ENCODE measurements around the gene C14orf119.

Gene C14orf119

GRCh38 chr14:23076785-23077408 is 18.4 kb upstream of the C14orf119 start:
- Histone ChIP-seq H3K4me1 (ENCODE audit: control insufficient read depth, insufficient read depth, low read length) (peaks cover 10% of the 10 kb centered on the region), H3K9me3 (ENCODE audit: control insufficient read depth, insufficient read depth, low read length) (no peaks in the 10 kb centered on the region), H3K27me3 (ENCODE audit: control insufficient read depth, insufficient read depth, low read length) (no peaks in the 10 kb centered on the region), H3K9ac (ENCODE audit: low read depth, low read length) (no peak overlapping the region), H3K36me3 (ENCODE audit: control insufficient read depth, insufficient read depth, low read length) (peaks cover 90% of the 10 kb centered on the region), H3K27ac (ENCODE audit: low read depth, low read length) (no peak overlapping the region), H3K4me3 (ENCODE audit: low read depth, low read length) (no peak overlapping the region)

GRCh38 chr14:23077962-23078361 is 17.3 kb upstream of the C14orf119 start:
- Histone ChIP-seq H3K9ac (ENCODE audit: low read depth, low read length) (no peak overlapping the region), H3K9me3 (ENCODE audit: control insufficient read depth, insufficient read depth, low read length) (no peaks in the 10 kb centered on the region), H3K36me3 (ENCODE audit: control insufficient read depth, insufficient read depth, low read length) (peaks cover 91% of the 10 kb centered on the region), H3K27ac (ENCODE audit: low read depth, low read length) (no peak overlapping the region), H3K4me3 (ENCODE audit: low read depth, low read length) (no peak overlapping the region), H3K4me1 (ENCODE audit: control insufficient read depth, insufficient read depth, low read length) (0 out of 2 replicates have a peak, but pooled peaks cover under 1% of the 10 kb centered on the region), H3K27me3 (ENCODE audit: control insufficient read depth, insufficient read depth, low read length) (no peaks in the 10 kb centered on the region)

GRCh38 chr14:23078692-23079116 is 16.6 kb upstream of the C14orf119 start:
- Histone ChIP-seq H3K36me3 (ENCODE audit: control insufficient read depth, insufficient read depth, low read length) (peaks cover 96% of the 10 kb centered on the region), H3K4me3 (ENCODE audit: low read depth, low read length) (no peak overlapping the region), H3K9me3 (ENCODE audit: control insufficient read depth, insufficient read depth, low read length) (no peaks in the 10 kb centered on the region), H3K27ac (ENCODE audit: low read depth, low read length) (no peak overlapping the region), H3K27me3 (ENCODE audit: control insufficient read depth, insufficient read depth, low read length) (no peaks in the 10 kb centered on the region), H3K9ac (ENCODE audit: low read depth, low read length) (no peak overlapping the region), H3K4me1 (ENCODE audit: control insufficient read depth, insufficient read depth, low read length) (no peaks in the 10 kb centered on the region)

- H3K4me1 ChIP-seq (ENCODE audit: control insufficient read depth, insufficient read depth, low read length), result no peaks in the 10 kb centered on the region
- no peaks in the 10 kb centered on the region for H3K27me3 ChIP-seq (ENCODE audit: control insufficient read depth, insufficient read depth, low read length)
- no peak overlapping the region for H3K9ac ChIP-seq (ENCODE audit: low read depth, low read length)
- peaks cover 97% of the 10 kb centered on the region for H3K36me3 ChIP-seq (ENCODE audit: control insufficient read depth, insufficient read depth, low read length)
- no peak overlapping the region for H3K4me3 ChIP-seq (ENCODE audit: low read depth, low read length)
- no peak overlapping the region for H3K27ac ChIP-seq (ENCODE audit: low read depth, low read length)
- H3K9me3 ChIP-seq (ENCODE audit: control insufficient read depth, insufficient read depth, low read length), result no peaks in the 10 kb centered on the region
Measured at GRCh38 chr14:23079716-23080115, 15.6 kb upstream of the C14orf119 start.

- Histone ChIP-seq H3K9me3 (ENCODE audit: control insufficient read depth, insufficient read depth, low read length) (no peaks in the 10 kb centered on the region), H3K9ac (ENCODE audit: low read depth, low read length) (no peak overlapping the region), H3K27ac (ENCODE audit: low read depth, low read length) (no peak overlapping the region), H3K4me3 (ENCODE audit: low read depth, low read length) (no peak overlapping the region), H3K4me1 (ENCODE audit: control insufficient read depth, insufficient read depth, low read length) (no peaks in the 10 kb centered on the region), H3K27me3 (ENCODE audit: control insufficient read depth, insufficient read depth, low read length) (no peaks in the 10 kb centered on the region), H3K36me3 (ENCODE audit: control insufficient read depth, insufficient read depth, low read length) (peaks cover 97% of the 10 kb centered on the region)
Measured at GRCh38 chr14:23080474-23080873, 14.8 kb upstream of the C14orf119 start.

- no peaks in the 10 kb centered on the region for H3K27me3 ChIP-seq (ENCODE audit: control insufficient read depth, insufficient read depth, low read length)
- H3K4me3 ChIP-seq (ENCODE audit: low read depth, low read length), result no peak overlapping the region
- H3K9me3 ChIP-seq (ENCODE audit: control insufficient read depth, insufficient read depth, low read length), result no peaks in the 10 kb centered on the region
- no peak overlapping the region for H3K27ac ChIP-seq (ENCODE audit: low read depth, low read length)
- H3K4me1 ChIP-seq (ENCODE audit: control insufficient read depth, insufficient read depth, low read length), result no peaks in the 10 kb centered on the region
- H3K36me3 ChIP-seq (ENCODE audit: control insufficient read depth, insufficient read depth, low read length), result peaks cover 98% of the 10 kb centered on the region
- H3K9ac ChIP-seq (ENCODE audit: low read depth, low read length), result no peak overlapping the region
Measured at GRCh38 chr14:23085458-23085857, 9.8 kb upstream of the C14orf119 start.

GRCh38 chr14:23086565-23086964 is 8.7 kb upstream of the C14orf119 start:
- Histone ChIP-seq H3K27me3 (ENCODE audit: control insufficient read depth, insufficient read depth, low read length) (no peaks in the 10 kb centered on the region), H3K4me3 (ENCODE audit: low read depth, low read length) (no peak overlapping the region), H3K27ac (ENCODE audit: low read depth, low read length) (no peak overlapping the region), H3K36me3 (ENCODE audit: control insufficient read depth, insufficient read depth, low read length) (peaks cover 96% of the 10 kb centered on the region), H3K9me3 (ENCODE audit: control insufficient read depth, insufficient read depth, low read length) (no peaks in the 10 kb centered on the region), H3K9ac (ENCODE audit: low read depth, low read length) (no peak overlapping the region), H3K4me1 (ENCODE audit: control insufficient read depth, insufficient read depth, low read length) (no peaks in the 10 kb centered on the region)

GRCh38 chr14:23089498-23090253 is 5.6 kb upstream of the C14orf119 start:
- no peaks in the 10 kb centered on the region for H3K9me3 ChIP-seq (ENCODE audit: control insufficient read depth, insufficient read depth, low read length)
- H3K9ac ChIP-seq (ENCODE audit: low read depth, low read length), result no peak overlapping the region
- peaks cover 87% of the 10 kb centered on the region for H3K36me3 ChIP-seq (ENCODE audit: control insufficient read depth, insufficient read depth, low read length)
- H3K4me3 ChIP-seq (ENCODE audit: low read depth, low read length), result no peak overlapping the region
- H3K4me1 ChIP-seq (ENCODE audit: control insufficient read depth, insufficient read depth, low read length), result peaks cover 3% of the 10 kb centered on the region; the same call in 1 of the 2 replicates
- no peaks in the 10 kb centered on the region for H3K27me3 ChIP-seq (ENCODE audit: control insufficient read depth, insufficient read depth, low read length)
- no peak overlapping the region for H3K27ac ChIP-seq (ENCODE audit: low read depth, low read length)

- no peak overlapping the region for H3K27ac ChIP-seq (ENCODE audit: low read depth, low read length)
- no peaks in the 10 kb centered on the region for H3K27me3 ChIP-seq (ENCODE audit: control insufficient read depth, insufficient read depth, low read length)
- no peak overlapping the region for H3K9ac ChIP-seq (ENCODE audit: low read depth, low read length)
- no peak overlapping the region for H3K4me3 ChIP-seq (ENCODE audit: low read depth, low read length)
- H3K4me1 ChIP-seq (ENCODE audit: control insufficient read depth, insufficient read depth, low read length), result peaks cover 3% of the 10 kb centered on the region; the same call in 1 of the 2 replicates
- H3K9me3 ChIP-seq (ENCODE audit: control insufficient read depth, insufficient read depth, low read length), result no peaks in the 10 kb centered on the region
- peaks cover 81% of the 10 kb centered on the region for H3K36me3 ChIP-seq (ENCODE audit: control insufficient read depth, insufficient read depth, low read length)
Measured at GRCh38 chr14:23090254-23090636, 5.1 kb upstream of the C14orf119 start.

- H3K27ac ChIP-seq (ENCODE audit: low read depth, low read length), result no peak overlapping the region
- H3K4me3 ChIP-seq (ENCODE audit: low read depth, low read length), result no peak overlapping the region
- no peak overlapping the region for H3K9ac ChIP-seq (ENCODE audit: low read depth, low read length)
- H3K36me3 ChIP-seq (ENCODE audit: control insufficient read depth, insufficient read depth, low read length), result peaks cover 68% of the 10 kb centered on the region
- no peaks in the 10 kb centered on the region for H3K9me3 ChIP-seq (ENCODE audit: control insufficient read depth, insufficient read depth, low read length)
- H3K4me1 ChIP-seq (ENCODE audit: control insufficient read depth, insufficient read depth, low read length), result peaks cover 3% of the 10 kb centered on the region; the same call in 1 of the 2 replicates
- H3K27me3 ChIP-seq (ENCODE audit: control insufficient read depth, insufficient read depth, low read length), result no peaks in the 10 kb centered on the region
Measured at GRCh38 chr14:23091294-23092225, 3.7 kb upstream of the C14orf119 start.
